IMR-90 (cell line): ENCODE measurements around the gene DHCR24. TPM values are rescaled to one million over a fixed set of nuclear protein-coding genes. Genes with fewer than 3 reads are reported as not detected.

Experiments
- ATAC-seq: fragments of 200-7000 bp; cut with Tn5 transposase; 2 replicates; pipeline ENCODE4 v1.9.1; 2020; ENCODE audit warnings: low read depth, mild to moderate bottlenecking, moderate library complexity
- BruUV-seq: library from RNA; stranded (reverse); fragments of 400-500 nt; replicated peaks from 2 replicates; lab custom pipeline; 2021; lab: Mats Ljungman, UMichigan
- CTCF ChIA-PET: fragments of 300-600 bp; formaldehyde crosslinking; extraction: SDS; loops from one replicate; lab custom pipeline; 2021; ENCODE audit warnings: antibody characterized with exemption; lab: Yijun Ruan, JAX
- POLR2A ChIA-PET: fragments of 300-600 bp; sonication (Branson Sonifier 250); formaldehyde crosslinking; loops from one replicate; lab custom pipeline; 2022; ENCODE audit warnings: antibody characterized with exemption; ENCODE audit not compliant: unreplicated experiment; lab: Charles Lee
- DNase-seq: peaks from one replicate; pipeline ENCODE4 v3.0.0; 2013
- H2AFZ ChIP-seq: replicated peaks from 2 replicates; pipeline ENCODE3; 2013; ENCODE audit warnings: low read length, mild to moderate bottlenecking; ENCODE audit not compliant: poor library complexity
- H2AK5ac ChIP-seq: 2 replicates; pipeline ENCODE4 v1.6.1; 2013; ENCODE audit warnings: low read depth, low read length, inconsistent platforms
- H2AK9ac ChIP-seq: replicated peaks from 2 replicates; pipeline ENCODE3; 2013; ENCODE audit warnings: mild to moderate bottlenecking, low read depth, low read length, moderate library complexity; ENCODE audit not compliant: poor library complexity
- H2BK120ac ChIP-seq: 2 replicates; pipeline ENCODE4 v1.6.1; 2013; ENCODE audit warnings: low read depth, low read length, inconsistent platforms
- H2BK15ac ChIP-seq: 3 replicates; pipeline ENCODE4 v1.6.1; 2013; ENCODE audit warnings: low read depth, low read length, inconsistent platforms
- H2BK20ac ChIP-seq: 2 replicates; pipeline ENCODE4 v1.6.1; 2013; ENCODE audit warnings: low read depth, mild to moderate bottlenecking, inconsistent platforms, low read length, moderate library complexity
- H2BK5ac ChIP-seq: 2 replicates; pipeline ENCODE4 v1.6.1; 2013; ENCODE audit warnings: mild to moderate bottlenecking, low read depth, low read length, inconsistent platforms; ENCODE audit not compliant: poor library complexity, severe bottlenecking
- H3K14ac ChIP-seq: replicated peaks from 2 replicates; pipeline ENCODE4 v1.6.1; 2013; ENCODE audit warnings: low read depth, low read length, inconsistent platforms
- H3K18ac ChIP-seq: 2 replicates; pipeline ENCODE4 v1.6.1; 2013; ENCODE audit warnings: low read depth, low read length, control low read depth
- H3K23ac ChIP-seq: 2 replicates; pipeline ENCODE4 v1.6.1; 2013; ENCODE audit warnings: low read depth, low read length, inconsistent platforms
- H3K27ac ChIP-seq: 2 replicates; pipeline ENCODE4 v1.5.1; 2013; ENCODE audit warnings: mild to moderate bottlenecking, control low read depth, low read length; ENCODE audit not compliant: insufficient read depth
- H3K27me3 ChIP-seq: 2 replicates; pipeline ENCODE4 v1.6.1; 2013; ENCODE audit warnings: low read length; ENCODE audit not compliant: control insufficient read depth, insufficient read depth
- H3K36me3 ChIP-seq: 2 replicates; pipeline ENCODE4 v1.6.1; 2013; ENCODE audit warnings: low read length, mixed read lengths; ENCODE audit not compliant: control insufficient read depth, insufficient read depth
- H3K4ac ChIP-seq: 2 replicates; pipeline ENCODE4 v1.6.1; 2013; ENCODE audit warnings: low read depth, low read length, inconsistent platforms
- H3K4me1 ChIP-seq: 2 replicates; pipeline ENCODE4 v1.6.1; 2013; ENCODE audit warnings: low read length, mixed read lengths; ENCODE audit not compliant: control insufficient read depth, insufficient read depth
- H3K4me2 ChIP-seq: 2 replicates; pipeline ENCODE4 v1.6.1; 2013; ENCODE audit warnings: low read depth, mild to moderate bottlenecking, control low read depth, low read length, moderate library complexity
- H3K4me3 ChIP-seq: 2 replicates; pipeline ENCODE4 v1.5.1; 2013; ENCODE audit warnings: low read depth, mild to moderate bottlenecking, control low read depth, low read length, moderate library complexity; ENCODE audit not compliant: insufficient read depth
- H3K56ac ChIP-seq: 2 replicates; pipeline ENCODE4 v1.6.1; 2013; ENCODE audit warnings: low read length, inconsistent platforms; ENCODE audit not compliant: insufficient read depth; ENCODE audit errors: extremely low read depth
- H3K79me1 ChIP-seq, 2 experiments: 2 replicates each; pipeline ENCODE4 v1.6.1; 2013; ENCODE audit warnings: low read length in 2 of 2, inconsistent platforms in 1 of 2, low read depth in 1 of 2
- H3K9ac ChIP-seq: 2 replicates; pipeline ENCODE4 v1.6.1; 2013; ENCODE audit warnings: low read depth, low read length, control low read depth
- H3K9me1 ChIP-seq: 2 replicates; pipeline ENCODE4 v1.6.1; 2013; ENCODE audit warnings: low read length, inconsistent platforms; ENCODE audit not compliant: insufficient read depth
- H3K9me3 ChIP-seq: 2 replicates; pipeline ENCODE4 v1.6.1; 2013; ENCODE audit warnings: low read length; ENCODE audit not compliant: control insufficient read depth, insufficient read depth
- H4K20me1 ChIP-seq: 2 replicates; pipeline ENCODE4 v1.6.1; 2013; ENCODE audit warnings: low read length, inconsistent platforms; ENCODE audit not compliant: insufficient read depth
- H4K5ac ChIP-seq: 2 replicates; pipeline ENCODE4 v1.6.1; 2013; ENCODE audit warnings: mild to moderate bottlenecking, low read depth, low read length, control low read depth
- H4K8ac ChIP-seq, 2 experiments: 2 replicates each; pipeline ENCODE4 v1.6.1; 2013; ENCODE audit warnings: low read depth in 2 of 2, low read length in 2 of 2, control low read depth in 1 of 2, inconsistent platforms in 1 of 2
- H4K91ac ChIP-seq: 2 replicates; pipeline ENCODE4 v1.6.1; 2013; ENCODE audit warnings: low read depth, low read length, inconsistent platforms; ENCODE audit not compliant: insufficient read depth
- CEBPB ChIP-seq: IDR thresholded peaks from 2 replicates; pipeline ENCODE4 v1.6.1; 2012; ENCODE audit warnings: low read depth, low read length, improper control_type of control experiment
- CHD1 ChIP-seq: IDR thresholded peaks from 2 replicates; pipeline ENCODE4 v1.6.1; 2012; ENCODE audit warnings: low read depth, low read length, improper control_type of control experiment
- CTCF ChIP-seq: conservative IDR thresholded peaks from 2 replicates; pipeline ENCODE4 v1.5.1; 2012; ENCODE audit warnings: mild to moderate bottlenecking, low read depth, low read length, improper control_type of control experiment
- MAFK ChIP-seq: IDR thresholded peaks from 2 replicates; pipeline ENCODE4 v1.6.1; 2012; ENCODE audit warnings: low read depth, low read length, improper control_type of control experiment
- RCOR1 ChIP-seq: IDR thresholded peaks from 2 replicates; pipeline ENCODE4 v1.6.1; 2012; ENCODE audit warnings: mild to moderate bottlenecking, low read length, improper control_type of control experiment; ENCODE audit not compliant: insufficient replicate concordance
- SMC3 ChIP-seq: fragments of 150-350 bp; IDR thresholded peaks from 2 replicates; pipeline ENCODE4 v1.6.1; 2016; ENCODE audit warnings: low read depth, mild to moderate bottlenecking, antibody characterized with exemption, low read length, moderate library complexity
- USF2 ChIP-seq: fragments of 150-350 bp; IDR thresholded peaks from 2 replicates; pipeline ENCODE4 v1.6.1; 2017; ENCODE audit warnings: mild to moderate bottlenecking, antibody characterized with exemption, low read length, low read depth
- WGBS, 2 experiments: methylation state at CpG; one replicate each; pipeline versions ENCODE4 v1.1.5 to v1.1.7; 2013; ENCODE audit warnings: missing lambda C conversion rate in 2 of 2; ENCODE audit not compliant: insufficient read length in 1 of 2; ENCODE audit errors: extremely low coverage in 2 of 2; 5-methylcytosine and 5-hydroxymethylcytosine counted together
- dilution Hi-C: fragments of 300-500 bp; cut with HindIII; formaldehyde crosslinking; loops from one replicate; pipeline ENCODE4 v1.14.3; 2018; ENCODE audit warnings: low sequenced_read_pairs; ENCODE audit not compliant: unreplicated experiment
- in situ Hi-C: fragments of 300-500 bp; cut with MboI; formaldehyde crosslinking; loops from 3 replicates; pipeline ENCODE4 v1.14.3; 2019; ENCODE audit warnings: low sequenced_read_pairs, inconsistent platforms, mixed read lengths
- intact Hi-C: fragments of 100-400 bp; cut with micrococcal nuclease; formaldehyde crosslinking; loops from 2 replicates; pipeline ENCODE4 v1.10.0; 2022
- polyA plus RNA-seq, 3 experiments: library from polyadenylated mRNA; depleted of rRNA; stranded (reverse); fragments of >200 nt; gene quantifications; 2 replicates each; pipeline ENCODE4 v1.2.3, GENCODE V29; 2012; ENCODE audit warnings: low replicate concordance in 1 of 3
- total RNA-seq: library from RNA; depleted of rRNA; stranded (reverse); fragments of >200 nt; gene quantifications from 2 replicates; pipeline ENCODE4 v1.2.3, GENCODE V29; 2012

DHCR24 gene
- total and polyA plus RNA-seq, 2 of the 4 experiments (the other 2 are of a cell fraction): 130 to 194 TPM

GRCh38 chr1:54848134-54848948, 38.7 kb downstream of the DHCR24 start (continued):
- no peak for TF ChIP-seq RCOR1

- intact Hi-C loops (no loop called here), in situ Hi-C loops (no loop called here), dilution Hi-C loops (no loop called here)
- Histone ChIP-seq H3K27ac (no peak overlapping the region), H3K56ac (no peak overlapping the region), H3K23ac (no peak overlapping the region), H3K9me3 (no peaks in the 10 kb centered on the region), H2AK9ac (peak overlapping the region; percentile 37), H4K8ac (no peak overlapping the region), H2BK5ac (no peak overlapping the region), H2AK5ac (no peak overlapping the region), H4K20me1 (no peaks in the 10 kb centered on the region), H3K4me2 (no peak overlapping the region), H3K9me1 (peaks cover 27% of the 10 kb centered on the region), H4K5ac (no peak overlapping the region), H3K18ac (no peak overlapping the region), H2AFZ (no peak overlapping the region), H3K9ac (no peak overlapping the region), H3K4me1 (peaks cover 15% of the 10 kb centered on the region), H2BK15ac (no peak overlapping the region), H3K4me3 (no peak overlapping the region), H3K4ac (no peak overlapping the region), H2BK20ac (no peak overlapping the region), H4K91ac (no peak overlapping the region), H2BK120ac (no peak overlapping the region), H3K79me1 (peaks cover 0 to 9% of the 10 kb centered on the region in 2 experiments; a peak in 1 of 4 replicates), H3K14ac (no peak overlapping the region), H3K36me3 (no peaks in the 10 kb centered on the region; the same call in 1 of the 2 replicates), H3K27me3 (0 out of 2 replicates have a peak, but pooled peaks cover 2% of the 10 kb centered on the region)
- DNase-seq: no peak
- WGBS, 2 experiments: 95% methylated on average over 3 of the region's 9 CpGs; no CpG with 5 or more reads in 1 of the 2 experiments
- no peak for TF ChIP-seq USF2
- TF ChIP-seq CHD1: no peak
- no peak for TF ChIP-seq SMC3
- no peak for TF ChIP-seq CEBPB
- TF ChIP-seq MAFK: no peak
- no peak for TF ChIP-seq CTCF
- BruUV-seq: no TSS peak
- ChIA-PET POLR2A (no interaction called here), CTCF (no interaction called here)
- ATAC-seq: no peak
Measured at GRCh38 chr1:54846716-54847284, 40.2 kb downstream of the DHCR24 start.
